Measurements from ENCODE around the gene RAF1.
"Not testable (repeated sequence)": the region's sequence is repeated elsewhere in the genome, so short reads cannot be mapped to it uniquely, and the experiment has no call there.

RAF1 gene

GRCh38 chr3:12663936-12664908 is at the start of gene RAF1:
Gene RAF1 (minus strand): TSS chr3:12664117. CDS start chr3:12618721, 45,396 bp downstream.
- DNase-seq, result peak; percentile 96 to 97

DNA sequence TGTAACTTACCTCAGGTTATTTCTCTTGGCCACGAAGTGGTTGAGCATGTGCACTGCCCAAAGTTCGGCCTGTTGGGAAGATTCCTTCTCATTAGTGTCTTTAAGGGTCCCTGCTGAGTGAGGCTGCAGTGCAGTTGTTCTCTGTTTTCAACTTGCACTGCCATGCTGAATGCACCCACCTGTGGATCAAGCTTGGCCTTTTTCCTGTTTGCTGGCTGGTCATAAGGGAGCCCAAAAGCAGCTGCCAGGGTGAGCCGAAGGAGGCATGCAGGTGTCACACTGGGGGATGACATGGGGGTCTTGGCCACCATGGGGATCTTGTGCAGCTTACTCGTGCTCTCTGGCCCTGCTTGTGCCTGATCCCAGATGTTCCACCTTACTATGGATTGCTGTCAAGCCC is 46.1 kb upstream of the RAF1 start:
- DNase-seq, result no peak

DNA sequence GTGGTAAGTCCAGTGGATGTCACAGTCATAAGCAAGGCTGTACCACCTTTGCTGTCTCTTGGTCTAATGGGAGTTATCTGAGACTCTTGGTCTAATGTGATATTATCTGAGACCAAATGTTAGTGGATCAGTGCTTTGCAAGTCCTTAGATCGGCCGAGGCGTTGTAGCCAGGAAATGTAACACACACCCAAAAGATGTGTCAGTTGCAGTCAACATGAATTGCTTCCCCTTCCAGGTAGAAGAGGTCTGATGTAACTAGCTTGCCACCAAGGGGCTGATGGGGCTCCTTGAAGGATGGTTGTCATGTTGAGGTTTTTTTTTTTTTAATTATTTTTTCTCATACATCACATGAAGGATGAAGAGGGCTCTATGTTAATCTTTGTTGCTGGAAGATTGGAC is 45.4 kb upstream of the RAF1 start:
- DNase-seq, result no peak

DNA sequence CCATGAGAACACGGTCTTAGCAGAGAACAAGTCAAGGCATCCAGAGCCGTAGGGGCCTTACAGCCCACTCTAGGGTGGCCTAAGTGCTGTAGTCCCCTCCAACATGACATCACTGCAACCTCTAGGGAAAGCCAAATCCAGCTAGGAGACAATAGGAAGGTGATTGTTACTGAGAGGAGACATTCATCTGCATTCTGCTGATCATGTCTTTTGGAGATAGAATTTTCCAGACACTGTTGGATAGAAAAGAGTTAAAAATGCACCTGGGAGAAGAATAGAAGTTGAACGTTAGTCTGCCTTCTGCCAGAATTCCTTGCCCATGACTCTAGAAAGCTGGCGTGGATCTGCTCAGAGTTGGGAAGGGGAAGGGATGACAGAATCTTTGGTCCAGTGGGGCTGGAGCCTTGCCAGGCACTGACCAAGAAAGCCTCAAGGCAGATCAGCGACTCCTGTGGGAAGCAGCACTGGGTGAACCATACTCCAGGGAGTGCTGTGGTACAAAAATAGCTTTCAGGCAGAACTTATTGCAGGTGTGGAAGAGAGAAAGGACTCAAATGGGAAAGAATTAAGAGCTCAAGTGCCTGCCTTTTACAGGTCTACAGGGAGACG is 44.8 kb upstream of the RAF1 start:
- no peak for DNase-seq

DNA sequence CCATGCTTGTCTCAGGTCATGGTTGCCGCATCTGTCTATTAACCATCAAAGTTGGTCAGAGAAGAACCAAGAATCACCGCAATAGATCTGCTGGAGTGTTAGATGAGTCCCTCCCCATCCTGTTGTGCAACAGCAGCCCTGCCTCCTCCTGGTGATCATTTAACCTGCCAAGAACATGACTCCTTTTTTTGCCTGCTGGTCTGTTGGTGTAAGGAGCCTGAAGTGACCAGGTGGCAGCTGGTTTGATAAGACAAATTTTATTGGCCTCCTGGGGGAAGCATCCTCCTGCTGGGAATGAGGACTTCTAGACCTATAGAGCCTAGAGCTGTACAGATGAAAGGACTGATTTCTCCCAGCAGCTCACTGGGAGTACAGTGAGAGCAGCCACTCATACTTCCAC is 43.5 kb upstream of the RAF1 start:
- no peak for DNase-seq

- peak; percentile 74 to 78 for DNase-seq
These were observed 42.8 kb upstream of the RAF1 start for GRCh38 chr3:12706504-12707253.

- no peak for DNase-seq
These were observed 42.1 kb upstream of the RAF1 start for GRCh38 chr3:12705981-12706380.

- DNase-seq, result no peak
These were observed 41.5 kb upstream of the RAF1 start for GRCh38 chr3:12705374-12705926.

DNA sequence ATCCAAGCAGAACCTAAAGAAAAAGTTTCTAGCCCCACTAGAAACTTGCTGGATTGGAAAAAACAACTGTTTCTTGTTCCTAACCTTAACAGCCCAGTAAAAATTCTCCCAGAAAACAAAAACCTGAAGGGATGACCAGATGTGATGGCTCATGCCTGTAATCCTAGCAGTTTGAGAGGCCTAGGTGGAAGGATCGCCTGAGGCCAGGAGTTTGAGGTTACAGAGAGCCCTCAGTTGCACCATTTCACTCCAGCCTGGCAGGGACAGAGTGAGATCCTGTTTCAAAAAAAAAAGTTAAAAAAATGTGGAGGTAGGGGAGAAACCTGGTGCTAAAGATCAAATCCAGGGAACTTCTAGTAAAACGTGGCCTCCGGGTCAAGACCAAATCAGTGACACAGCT is 38.6 kb upstream of the RAF1 start:
- no peak for DNase-seq

- DNase-seq, result not testable (repeated sequence)
These were observed 37.7 kb upstream of the RAF1 start for GRCh38 chr3:12701601-12702000.

DNA sequence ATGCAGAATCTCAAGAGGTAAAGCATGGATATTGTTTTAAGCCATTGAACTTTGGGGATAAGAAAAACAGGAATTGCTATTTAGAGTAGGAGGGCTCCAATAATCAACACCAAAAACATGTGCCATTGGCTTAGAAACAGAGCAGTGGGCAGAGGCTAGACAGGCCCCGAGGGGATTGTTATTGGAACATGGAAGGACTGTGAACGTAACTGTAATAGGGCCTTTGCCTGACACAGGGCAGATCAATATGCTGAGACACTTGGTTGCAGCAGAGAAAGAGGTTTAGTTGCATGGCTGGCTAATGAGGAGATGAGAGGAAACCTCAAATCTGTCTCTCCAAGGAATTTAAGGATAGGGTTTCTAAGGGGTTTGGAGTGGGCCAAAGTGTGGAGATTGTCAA is 36.9 kb upstream of the RAF1 start:
- DNase-seq, result no peak

DNA sequence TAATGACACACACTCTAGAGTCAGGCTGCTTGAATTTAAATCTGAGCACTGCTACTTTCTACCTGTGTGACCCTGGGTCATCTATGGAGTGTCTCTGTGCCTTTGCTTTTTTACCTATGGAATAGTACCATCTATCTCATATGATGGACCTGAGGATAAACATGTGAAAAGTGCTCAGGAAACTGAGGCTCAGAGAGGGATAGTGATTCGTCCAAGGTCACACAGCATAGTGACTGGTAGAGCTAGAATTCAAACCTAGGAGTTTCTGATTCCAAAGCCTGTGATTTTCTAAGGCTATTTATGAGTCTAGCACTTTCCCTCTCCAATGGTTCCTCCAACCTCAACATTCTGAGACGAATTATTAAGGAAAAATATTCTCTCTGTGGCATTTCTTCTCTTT is 32.0 kb upstream of the RAF1 start:
- DNase-seq, result no peak

DNA sequence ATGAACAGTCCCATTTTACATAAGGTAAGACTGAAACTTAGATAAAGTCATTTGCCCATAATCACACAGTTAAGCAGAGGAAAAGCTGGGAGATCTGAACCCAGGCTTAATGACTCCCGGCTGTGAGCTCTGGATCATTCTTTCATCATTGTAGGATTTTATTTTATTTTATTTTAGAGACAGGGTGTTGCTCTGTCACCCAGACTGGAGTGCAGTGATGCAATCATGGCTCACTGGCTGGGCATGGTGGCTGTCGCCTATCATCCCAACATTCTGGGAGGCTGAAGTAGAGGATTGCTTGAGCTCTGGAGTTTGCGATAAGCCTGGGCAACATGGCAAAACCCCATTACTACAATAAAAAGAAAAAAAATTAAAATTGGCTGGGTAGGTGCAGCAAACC is 31.2 kb upstream of the RAF1 start:
- DNase-seq, result no peak

GRCh38 chr3:12692444-12692843 is 28.5 kb upstream of the RAF1 start:
- DNase-seq, result no peak

GRCh38 chr3:12689997-12690711 is 26.2 kb upstream of the RAF1 start:
- no peak for DNase-seq

GRCh38 chr3:12687948-12688347 is 24.0 kb upstream of the RAF1 start:
- no peak for DNase-seq

- DNase-seq, result no peak
These were observed 22.2 kb upstream of the RAF1 start for GRCh38 chr3:12686096-12686495.

DNA sequence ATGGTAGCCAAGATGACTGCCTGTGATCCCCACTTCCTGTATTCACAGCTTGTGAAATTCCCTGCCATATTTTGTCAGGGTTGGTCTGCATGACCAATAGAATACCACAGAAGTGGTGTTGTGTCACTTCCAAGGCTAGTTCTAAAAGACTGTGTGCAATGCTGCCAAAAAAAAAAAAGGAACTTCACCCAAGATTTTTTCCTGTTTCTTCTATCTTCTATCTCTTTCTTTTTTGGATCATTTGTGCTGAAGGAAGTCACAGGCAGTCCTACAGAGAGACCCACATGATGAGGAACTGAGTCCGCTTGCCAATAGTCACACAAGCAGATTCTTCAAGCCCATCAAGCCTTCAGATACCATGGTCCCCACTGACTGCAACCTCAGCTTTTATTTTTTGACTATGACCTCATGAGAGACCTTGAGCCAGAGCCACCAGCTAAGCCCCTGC is 18.1 kb upstream of the RAF1 start:
- no peak for DNase-seq

GRCh38 chr3:12681089-12681942 is 17.4 kb upstream of the RAF1 start:
- DNase-seq, result no peak

GRCh38 chr3:12679468-12679867 is 15.6 kb upstream of the RAF1 start:
- peak; percentile 66 to 81 for DNase-seq

DNA sequence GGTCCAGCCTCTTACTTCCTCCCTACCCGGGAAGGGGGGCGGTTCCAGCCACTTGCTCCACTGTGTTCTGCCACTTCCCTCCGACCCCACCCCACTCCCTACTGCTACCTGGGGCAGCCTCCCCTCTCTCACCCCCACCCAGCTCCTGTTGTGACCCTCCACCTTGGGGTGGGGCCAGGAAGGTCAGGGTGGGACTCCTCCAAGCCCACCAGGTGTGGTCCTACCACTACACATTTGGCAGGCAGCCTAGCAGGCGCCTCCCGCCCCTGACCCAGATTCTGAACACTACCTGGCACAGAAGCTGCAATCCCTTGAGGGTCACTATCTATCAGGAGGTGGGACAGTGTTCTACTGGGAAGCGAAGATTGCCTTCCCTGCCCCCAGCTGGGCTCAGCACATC is 13.7 kb upstream of the RAF1 start:
- DNase-seq, result no peak
